Activated naive CD4-positive, alpha-beta T cell treated with anti-CD3 and anti-CD28 coated beads, Interleukin-2, amount 50 U/mL, for 72 hours (primary cell): ENCODE measurements around the gene ARF1. TPM values are rescaled to one million over a fixed set of nuclear protein-coding genes. Genes with fewer than 3 reads are reported as not detected.

ENCODE experiments used
- ATAC-seq, 2 donors: fragments of 150-1000 bp; cut with Tn5 transposase; 2 replicates each; pipeline ENCODE4 v1.10.0; 2021; ENCODE audit warnings: mild to moderate bottlenecking in 2 of 2, moderate library complexity in 2 of 2
- DNase-seq, 2 donors: peaks; one replicate each; pipeline ENCODE4 v3.0.0; 2021 to 2022; ENCODE audit warnings: low spot score in 2 of 2
- H3K27ac Mint-ChIP-seq, 2 donors: one replicate each; pipeline ENCODE4 v1.8.0; 2022; ENCODE audit warnings: mild to moderate bottlenecking in 2 of 2, mixed read lengths in 2 of 2
- H3K36me3 Mint-ChIP-seq, 2 donors: one replicate each; pipeline ENCODE4 v1.8.0; 2022; ENCODE audit warnings: mixed read lengths in 2 of 2
- H3K9me3 Mint-ChIP-seq, 2 donors: one replicate each; pipeline ENCODE4 v1.8.0; 2022; ENCODE audit warnings: mixed read lengths in 2 of 2
- total RNA-seq, 2 donors: library from RNA; stranded (reverse); gene quantifications; one replicate each; pipeline ENCODE4 v1.2.3, GENCODE V29; 2022

The ARF1 gene
- total RNA-seq, 2 donors from 2014 or later, result 308 to 333 TPM

DNA sequence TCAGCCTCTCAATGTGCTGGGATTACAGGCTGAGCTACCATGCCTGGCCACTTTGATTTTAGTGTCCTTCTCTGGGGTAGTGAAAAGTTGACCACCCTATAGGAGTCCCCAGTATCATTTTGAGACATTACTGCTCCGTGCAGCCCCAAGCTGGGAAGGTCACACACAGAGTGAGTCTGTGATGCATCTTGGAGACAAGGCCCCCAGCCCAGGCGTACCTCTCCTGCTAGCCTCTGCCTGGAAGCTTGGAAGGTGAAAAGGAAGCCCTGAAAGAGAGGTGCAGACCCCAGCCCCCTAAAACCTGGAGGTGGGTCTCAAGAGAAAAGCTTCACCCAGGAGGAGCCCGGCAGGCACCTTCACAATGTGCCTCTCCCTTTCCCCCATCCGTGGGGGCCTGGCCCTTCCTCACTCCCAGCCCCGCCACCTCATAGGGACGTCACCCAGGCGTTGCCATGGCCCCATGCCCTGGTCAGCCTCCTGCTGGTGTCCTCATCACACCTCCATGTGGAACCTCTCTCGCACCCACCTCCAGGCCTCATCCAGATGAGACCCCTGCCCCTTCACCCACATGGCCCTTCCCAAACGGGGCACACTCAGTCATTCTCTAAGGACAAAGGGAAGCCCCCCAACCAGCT, 5.6 kb upstream of the ARF1 start:
- no peaks in the 10 kb centered on the region for H3K36me3 Mint-ChIP-seq
- no peak for ATAC-seq
- no peak overlapping the region for H3K27ac Mint-ChIP-seq
- peak in 1 of 2 donors; percentile 20 for DNase-seq
- no peaks in the 10 kb centered on the region for H3K9me3 Mint-ChIP-seq

DNA sequence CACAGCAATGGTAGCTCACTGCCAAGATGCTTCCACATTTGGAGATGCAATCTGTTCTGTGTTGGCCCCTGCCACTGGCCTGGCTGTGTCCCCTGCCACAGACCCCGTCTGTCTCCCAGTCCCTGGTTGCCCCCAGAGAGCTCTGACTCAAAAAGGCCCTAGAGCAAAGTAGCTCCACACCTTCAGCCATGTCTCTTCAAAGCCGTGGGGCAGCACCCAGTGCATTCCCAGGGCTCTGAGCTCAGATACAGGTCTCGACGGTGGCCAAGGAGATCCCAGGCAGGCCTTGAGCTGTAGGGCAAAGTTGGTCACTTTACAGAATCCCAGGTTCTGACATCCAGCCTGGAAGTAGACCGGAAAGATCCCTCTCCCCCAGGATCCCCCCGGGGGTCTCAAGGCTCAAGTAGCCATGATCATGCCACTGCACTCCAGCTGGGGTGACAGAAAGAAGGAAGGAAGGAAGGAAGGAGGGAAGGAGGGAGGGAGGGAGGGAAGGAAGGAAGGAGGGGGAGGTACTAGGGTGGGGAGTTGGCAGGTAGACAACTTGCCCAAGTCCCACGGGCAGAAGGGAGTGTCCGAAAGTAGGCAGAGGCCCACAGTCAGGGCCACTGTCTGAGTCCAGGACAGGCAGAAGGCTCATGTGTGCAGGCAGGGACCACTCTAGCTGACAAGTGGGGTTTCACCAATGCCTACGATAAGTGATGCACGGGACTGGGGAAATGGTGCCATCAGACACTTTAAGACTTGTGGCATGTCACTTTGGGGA, 4.8 kb upstream of the ARF1 start:
- peak in 1 of 2 donors; percentile 46 for DNase-seq
- H3K36me3 Mint-ChIP-seq, result no peaks in the 10 kb centered on the region
- no peak overlapping the region for H3K27ac Mint-ChIP-seq
- no peaks in the 10 kb centered on the region for H3K9me3 Mint-ChIP-seq
- no peak for ATAC-seq

DNA sequence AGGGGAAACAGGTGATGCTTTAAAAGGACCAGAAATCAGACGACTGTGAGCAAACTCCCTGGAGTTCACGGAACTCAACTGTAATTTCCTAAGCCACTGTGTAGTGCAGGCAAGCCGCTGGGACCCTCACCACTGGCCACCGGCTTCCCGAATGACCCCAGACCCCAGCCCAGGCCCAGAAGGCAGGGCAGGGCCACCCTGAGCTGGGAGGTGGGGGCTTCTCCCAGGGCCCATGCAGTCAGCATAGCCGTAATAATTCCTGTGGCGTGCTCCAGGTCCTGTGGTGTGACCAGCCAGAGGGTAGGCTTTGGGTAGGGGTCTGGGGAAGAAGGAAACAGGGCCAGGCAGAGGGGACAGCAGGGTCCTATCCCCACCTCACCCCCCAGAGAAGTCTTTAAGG, 3.5 kb upstream of the ARF1 start:
- H3K36me3 Mint-ChIP-seq, result peaks cover 9% of the 10 kb centered on the region in 2 donors
- no peak for ATAC-seq
- no peak overlapping the region for H3K27ac Mint-ChIP-seq
- DNase-seq, result peak in 1 of 2 donors; percentile 18
- no peaks in the 10 kb centered on the region for H3K9me3 Mint-ChIP-seq

DNA sequence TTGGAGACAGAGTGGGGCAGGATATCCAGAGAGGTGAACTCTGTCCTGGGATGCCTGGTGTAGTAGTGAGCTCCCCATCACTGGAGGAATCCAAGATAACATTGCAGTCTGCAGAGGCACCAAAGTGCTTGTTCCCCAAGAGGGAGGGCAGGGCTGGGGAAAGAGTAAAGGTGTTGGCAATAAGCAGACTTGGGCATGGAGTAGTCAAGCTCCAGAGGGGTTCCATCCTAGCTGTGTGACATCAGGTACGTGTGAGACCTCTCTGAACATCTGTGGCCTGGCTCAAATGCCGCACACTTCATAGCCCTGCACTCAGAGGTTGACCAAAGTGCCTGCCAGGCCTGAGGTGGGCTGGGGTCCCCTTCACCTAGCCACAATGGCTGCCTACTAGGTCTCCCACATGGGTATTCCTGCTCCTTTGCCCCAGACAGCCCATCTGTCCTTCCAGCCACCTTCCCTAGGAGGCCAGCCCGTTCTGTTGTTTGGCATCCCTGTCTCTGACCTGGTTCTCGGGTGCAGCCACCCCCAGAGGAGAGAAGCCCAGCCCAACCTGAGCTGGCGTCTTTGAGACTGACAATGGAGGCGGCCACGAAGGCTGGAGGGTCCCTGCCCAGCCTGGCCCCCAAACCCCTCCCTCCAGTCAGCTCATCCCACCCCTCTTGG, 2.8 kb upstream of the ARF1 start:
- Mint-ChIP-seq H3K36me3 (peaks cover 16 to 17% of the 10 kb centered on the region in 2 donors), H3K9me3 (no peaks in the 10 kb centered on the region), H3K27ac (no peak overlapping the region)
- DNase-seq (peak in 1 of 2 donors; percentile 48), ATAC-seq (no peak)

DNA sequence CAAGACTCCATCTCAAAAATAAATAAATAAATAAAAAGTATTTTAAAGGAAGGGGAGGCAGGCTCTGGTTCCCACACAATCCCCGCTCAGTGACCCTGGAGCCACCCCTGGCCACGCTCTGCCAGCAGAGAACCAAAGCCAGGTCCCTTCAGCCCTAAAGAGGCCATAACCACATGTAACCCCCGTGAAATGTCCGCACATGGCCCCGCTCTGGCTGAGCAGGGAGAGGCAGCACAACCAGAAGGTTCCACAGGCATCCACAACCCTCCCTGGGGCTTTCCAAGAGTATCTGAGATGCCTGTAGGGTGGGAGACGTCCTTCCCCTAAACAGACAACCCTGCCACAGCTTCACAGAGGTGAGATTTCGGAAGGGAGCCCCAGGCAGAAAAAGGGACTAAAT, 1.4 kb upstream of the ARF1 start:
- H3K9me3 Mint-ChIP-seq, result no peaks in the 10 kb centered on the region
- ATAC-seq, result no peak
- H3K36me3 Mint-ChIP-seq, result peaks cover 24 to 25% of the 10 kb centered on the region in 2 donors
- no peak for DNase-seq
- H3K27ac Mint-ChIP-seq, result peak overlapping the region; percentile 94 to 97

DNA sequence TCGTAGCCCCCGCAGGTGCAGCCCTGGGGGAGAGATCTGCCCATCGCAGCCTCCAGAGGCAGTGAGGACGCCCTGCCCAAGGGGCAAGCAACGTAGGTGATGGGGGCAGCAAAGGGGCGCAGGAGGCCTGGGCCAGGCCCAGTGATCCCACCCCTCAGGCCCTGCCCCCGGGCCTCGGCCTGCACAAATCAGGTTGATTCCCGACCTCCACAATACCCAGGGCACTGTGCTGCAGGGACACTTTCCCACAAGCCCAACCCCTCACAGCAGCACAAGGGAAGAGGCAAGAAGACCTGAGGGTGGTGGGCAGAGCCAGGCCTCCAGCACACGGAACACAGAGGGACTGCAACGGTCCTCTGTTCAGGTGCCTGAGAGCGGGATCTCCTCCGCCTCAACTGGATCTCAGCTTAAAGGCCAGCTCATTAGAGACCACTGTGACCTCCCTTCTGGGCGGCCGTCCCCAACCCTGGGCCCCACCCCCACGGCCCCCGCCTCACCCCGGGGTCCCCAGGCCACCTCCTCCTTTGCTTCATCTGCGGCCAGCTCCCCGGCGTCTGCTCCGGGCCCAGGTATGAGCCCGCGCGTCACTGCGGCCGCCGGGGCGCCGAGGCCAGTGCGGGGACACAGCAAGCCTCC, 812 bp upstream of the ARF1 start:
- ATAC-seq, result peak; percentile 8 to 30
- H3K27ac Mint-ChIP-seq, result peak overlapping the region; percentile 65 to 97
- H3K9me3 Mint-ChIP-seq, result no peaks in the 10 kb centered on the region
- no peak for DNase-seq
- peaks cover 24 to 25% of the 10 kb centered on the region in 2 donors for H3K36me3 Mint-ChIP-seq

DNA sequence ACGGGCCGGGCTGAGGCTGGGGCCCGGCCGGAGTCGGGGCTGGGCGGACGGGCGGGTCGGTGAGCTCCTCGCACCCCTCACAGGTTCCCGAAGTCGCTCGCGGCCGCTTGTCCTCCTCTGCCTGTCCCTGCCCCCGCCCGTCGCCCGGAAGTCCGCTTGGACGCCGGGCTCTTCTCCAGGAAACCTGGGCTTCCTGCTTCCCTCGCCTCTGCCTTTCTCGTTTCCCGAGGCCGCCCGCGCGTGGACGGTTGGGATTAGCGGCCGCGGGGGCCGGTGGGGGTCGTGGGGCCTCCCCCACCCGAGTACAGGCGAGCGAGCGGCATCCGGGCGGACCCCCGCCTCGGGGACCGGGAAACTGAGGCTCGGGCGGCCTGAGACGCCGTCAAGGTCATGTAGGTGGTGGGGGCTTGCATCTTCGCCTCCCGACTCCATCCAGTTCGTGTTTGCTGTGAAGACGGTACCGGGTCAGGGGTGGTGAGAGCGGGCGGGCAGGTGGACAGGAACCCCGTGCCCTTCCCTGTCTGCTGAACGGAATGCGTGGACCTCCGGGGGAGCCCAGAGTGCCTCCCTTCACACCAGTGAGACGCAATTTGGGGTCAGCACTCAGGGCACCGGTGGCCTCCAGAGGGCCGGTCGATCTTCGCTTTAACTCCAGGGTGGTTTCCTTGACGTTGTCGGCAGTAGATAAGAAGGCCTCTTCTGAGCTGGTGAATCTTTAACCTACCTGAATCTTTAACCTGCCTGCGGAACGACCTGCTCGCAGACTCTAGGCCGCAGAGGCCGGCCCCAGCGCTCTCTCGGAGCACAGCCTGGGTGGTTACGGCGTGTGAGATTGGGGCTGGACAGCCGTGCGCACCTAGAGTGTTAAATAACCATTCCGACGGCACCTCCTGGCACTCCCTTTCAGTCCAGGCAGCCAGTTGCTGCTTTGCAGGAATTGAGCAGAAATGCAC, 686 bp downstream of the ARF1 start:
- ATAC-seq (peak; percentile 14 to 27), DNase-seq (no peak)
- Mint-ChIP-seq H3K9me3 (no peaks in the 10 kb centered on the region), H3K36me3 (peaks cover 25 to 31% of the 10 kb centered on the region in 2 donors), H3K27ac (peak overlapping the region; percentile 97 to 99)

DNA sequence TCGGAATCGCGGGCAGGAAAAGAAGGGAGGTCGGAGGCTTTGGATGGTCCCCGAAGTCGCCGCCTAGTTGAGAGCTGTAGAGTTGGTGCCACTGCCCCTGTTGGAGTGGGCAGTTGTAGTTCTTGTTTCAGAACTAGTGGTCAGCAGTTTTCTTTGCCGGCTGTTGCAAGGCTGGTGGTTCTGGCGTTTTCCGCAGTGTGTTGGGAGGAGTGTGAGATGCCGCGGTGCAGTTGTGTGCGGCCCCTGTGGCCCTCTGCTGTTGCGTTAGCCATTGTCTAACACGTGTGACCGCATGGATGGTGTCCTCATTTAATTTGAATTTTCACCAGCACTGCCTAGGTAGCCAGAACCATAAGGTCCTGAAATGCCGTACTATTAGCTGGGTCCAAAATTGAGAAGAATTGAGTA, 1.4 kb downstream of the ARF1 start:
- peaks cover 25 to 31% of the 10 kb centered on the region in 2 donors for H3K36me3 Mint-ChIP-seq

DNA sequence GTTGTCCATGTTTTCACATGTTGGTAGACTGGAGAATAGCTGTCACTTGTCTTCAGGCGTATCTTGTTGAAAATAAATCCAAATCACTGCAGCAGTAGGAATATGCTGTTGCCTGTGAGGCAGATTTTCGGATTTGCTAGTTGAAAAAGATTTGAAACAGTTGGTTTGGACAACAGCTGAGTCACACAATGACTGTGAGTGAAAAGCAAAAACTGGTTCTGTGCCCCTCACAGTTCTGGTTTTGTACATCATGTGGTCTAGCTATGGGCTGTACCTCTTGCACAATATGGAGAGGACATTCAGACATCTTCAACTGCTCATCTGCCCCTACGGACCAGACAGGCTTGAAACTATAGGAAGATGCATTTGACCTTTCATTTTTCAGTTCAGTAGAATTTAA, 1.8 kb downstream of the ARF1 start:
- ATAC-seq (peak in 1 of 2 donors; percentile 28), DNase-seq (no peak)
- H3K36me3 Mint-ChIP-seq, result peaks cover 25 to 31% of the 10 kb centered on the region in 2 donors
- H3K27ac Mint-ChIP-seq, result peak overlapping the region; percentile 97 to 99
- no peaks in the 10 kb centered on the region for H3K9me3 Mint-ChIP-seq

More for the DNA sequence above, 1.4 kb downstream of the ARF1 start:
- no peak for ATAC-seq
- Mint-ChIP-seq H3K27ac (peak overlapping the region; percentile 97 to 99), H3K9me3 (no peaks in the 10 kb centered on the region)
- no peak for DNase-seq

DNA sequence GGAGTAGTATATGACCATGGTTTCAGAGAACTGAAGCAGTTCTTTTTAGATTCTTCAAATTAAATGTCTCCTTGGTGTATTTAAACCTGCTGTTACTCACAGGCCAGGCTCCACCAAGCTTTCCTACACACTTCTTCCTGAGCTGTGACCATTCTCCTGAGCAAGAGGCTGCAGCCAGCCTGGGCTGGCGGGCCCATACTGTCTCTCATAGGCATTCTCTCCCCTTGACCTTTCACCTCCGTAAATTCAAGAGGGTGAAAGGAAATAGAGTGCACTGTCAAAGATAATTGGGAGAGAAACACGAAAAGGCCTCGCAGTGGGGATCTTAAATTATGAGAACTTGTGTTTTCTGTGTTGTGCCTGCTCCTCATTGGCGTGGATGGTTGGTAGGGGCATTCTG, 2.3 kb downstream of the ARF1 start:
- H3K9me3 Mint-ChIP-seq, result no peaks in the 10 kb centered on the region
- peaks cover 25 to 31% of the 10 kb centered on the region in 2 donors for H3K36me3 Mint-ChIP-seq
- H3K27ac Mint-ChIP-seq, result peak overlapping the region; percentile 86 to 97
- ATAC-seq, result no peak
- no peak for DNase-seq

DNA sequence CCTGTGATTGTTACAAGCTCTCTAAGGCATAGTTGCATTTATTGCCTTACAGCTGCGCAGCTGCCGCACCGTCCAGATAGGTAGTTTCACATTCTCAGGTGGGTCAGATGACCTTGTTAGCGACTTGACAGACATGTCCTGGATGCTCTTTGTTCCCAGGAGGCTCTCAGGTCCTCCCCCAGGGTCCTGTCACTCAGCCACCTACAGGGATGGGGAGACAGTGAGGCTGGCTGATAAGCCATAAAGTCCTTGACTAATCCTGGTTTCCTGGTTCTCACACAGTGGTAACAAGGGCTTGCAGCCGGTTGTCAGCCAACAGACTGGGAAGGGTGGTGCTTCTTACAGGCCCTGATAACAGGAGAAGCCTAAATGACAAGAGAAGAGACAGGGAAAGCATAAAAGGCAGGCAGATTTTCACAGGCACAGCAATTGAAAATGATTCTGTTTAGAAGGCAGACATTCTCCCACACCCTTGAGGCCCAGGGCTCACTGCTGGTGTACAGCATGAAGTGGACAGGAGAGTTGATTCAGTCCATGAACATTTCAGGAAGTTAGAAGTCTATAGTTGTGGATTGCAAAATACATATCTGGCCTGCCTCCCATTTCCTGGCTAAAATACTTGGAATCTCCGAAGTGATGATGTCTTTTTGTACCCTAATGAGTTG, 2.9 kb downstream of the ARF1 start:
- no peaks in the 10 kb centered on the region for H3K9me3 Mint-ChIP-seq
- ATAC-seq, result no peak
- DNase-seq, result no peak
- peaks cover 25 to 34% of the 10 kb centered on the region in 2 donors for H3K36me3 Mint-ChIP-seq
- peak overlapping the region; percentile 86 to 97 for H3K27ac Mint-ChIP-seq

DNA sequence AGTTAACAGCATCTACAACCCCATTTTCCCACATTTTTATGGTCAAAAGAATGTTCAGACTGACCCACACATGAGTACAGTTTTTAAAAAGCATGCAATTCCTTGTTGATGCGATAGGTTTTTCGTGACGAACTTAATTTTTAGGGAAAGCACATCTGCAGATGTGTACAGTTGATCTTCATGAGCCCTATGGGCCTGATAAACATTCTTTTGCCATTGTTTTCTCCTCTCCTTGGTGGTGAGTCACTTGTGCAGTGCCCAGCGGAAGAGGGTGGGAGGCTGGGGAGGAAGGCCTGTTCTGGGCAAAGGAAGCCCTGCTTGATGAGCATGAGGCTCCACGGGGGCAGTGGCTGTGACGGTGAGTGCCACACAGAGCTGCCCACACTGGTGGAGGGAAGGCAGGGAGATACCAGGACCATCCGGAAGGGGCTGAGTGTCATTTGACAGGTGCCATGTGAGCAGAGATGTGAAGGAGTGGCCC, 5.3 kb downstream of the ARF1 start:
- no peak for DNase-seq
- Mint-ChIP-seq H3K9me3 (no peaks in the 10 kb centered on the region), H3K27ac (peak overlapping the region; percentile 88 to 96), H3K36me3 (peaks cover 39 to 58% of the 10 kb centered on the region in 2 donors)
- peak in 1 of 2 donors; percentile 51 for ATAC-seq

DNA sequence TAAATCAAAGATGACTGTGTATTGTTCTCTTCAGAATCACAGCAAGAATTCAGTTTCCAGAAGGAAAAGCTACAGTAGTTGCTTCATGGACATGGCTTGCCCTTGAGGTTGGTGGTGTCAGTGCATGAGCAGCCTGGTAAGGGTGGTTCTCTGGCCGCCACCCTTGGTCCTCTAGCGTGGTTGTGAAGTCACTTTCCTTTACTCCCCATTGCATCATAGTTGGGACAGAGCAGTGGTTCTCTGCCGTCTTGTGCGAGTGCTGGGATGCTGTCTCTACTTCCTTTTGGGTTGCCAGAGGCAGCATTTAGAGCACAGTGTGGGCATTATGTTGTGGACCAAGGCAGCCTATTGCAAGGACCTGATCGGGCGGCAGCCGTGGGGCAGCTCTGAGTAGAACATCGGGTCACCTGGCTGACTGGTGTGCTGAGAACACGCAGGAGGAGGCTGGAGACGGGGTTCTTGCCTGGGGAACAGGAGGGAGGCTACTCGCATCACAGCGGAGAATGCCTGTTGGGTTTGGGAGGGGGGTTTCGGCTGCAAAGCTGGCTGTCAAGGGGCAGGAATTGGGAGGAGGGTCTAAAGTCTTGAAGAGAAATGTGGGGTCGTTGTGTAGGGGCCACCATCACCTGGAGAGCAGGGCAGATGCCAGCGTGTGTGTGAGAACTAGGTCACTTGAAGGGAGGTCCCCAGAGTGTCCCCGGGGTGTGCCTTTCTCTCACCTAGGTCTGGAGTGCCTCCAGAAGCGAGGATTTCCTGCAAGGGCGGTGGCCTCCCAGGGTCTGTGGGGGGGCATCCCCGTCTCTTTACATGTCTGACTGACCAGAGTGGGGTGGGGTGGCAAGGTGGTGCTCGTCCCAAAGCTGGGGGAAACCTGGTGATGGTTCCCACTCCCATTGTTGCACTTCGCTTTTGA, 6.3 kb downstream of the ARF1 start:
- ATAC-seq, result no peak

More for the DNA sequence above, 6.3 kb downstream of the ARF1 start:
- peak in 1 of 2 donors; percentile 50 for DNase-seq
- H3K27ac Mint-ChIP-seq, result peak overlapping the region; percentile 88 to 96
- peaks cover 32 to 54% of the 10 kb centered on the region in 2 donors for H3K36me3 Mint-ChIP-seq
- H3K9me3 Mint-ChIP-seq, result no peaks in the 10 kb centered on the region
